BE2C (cell line): ENCODE measurements around the gene TMEM247.
"Not testable (repeated sequence)": the region's sequence is repeated elsewhere in the genome, so short reads cannot be mapped to it uniquely, and the experiment has no call there.

Experiments
- DNase-seq: peaks from one replicate; pipeline ENCODE4 v3.0.0-alpha.2; 2020
- H3K27me3 ChIP-seq: fragments of 250-450 bp; sonication (Bioruptor Pico); 2 replicates; pipeline ENCODE4 v1.5.1; 2020; ENCODE audit warnings: mild to moderate bottlenecking
- H3K36me3 ChIP-seq: fragments of 250-450 bp; sonication (Bioruptor Pico); 2 replicates; pipeline ENCODE4 v1.5.1; 2020; ENCODE audit warnings: mild to moderate bottlenecking
- H3K4me1 ChIP-seq: fragments of 250-450 bp; sonication (Bioruptor Pico); 2 replicates; pipeline ENCODE4 v1.5.1; 2020
- H3K4me3 ChIP-seq: 2 replicates; pipeline ENCODE4 v1.5.1; 2011; ENCODE audit warnings: low read depth, low read length
- H3K9me3 ChIP-seq: fragments of 250-450 bp; sonication (Bioruptor Pico); 2 replicates; pipeline ENCODE4 v1.5.1; 2020
- CTCF ChIP-seq: IDR thresholded peaks from 2 replicates; pipeline ENCODE4 v1.5.1; 2012; ENCODE audit warnings: mild to moderate bottlenecking, low read depth, low read length

The TMEM247 gene

GRCh38 chr2:46470114-46470628 is 9.2 kb upstream of the TMEM247 start:
- Histone ChIP-seq H3K4me3 (no peak overlapping the region), H3K36me3 (no peaks in the 10 kb centered on the region), H3K9me3 (no peaks in the 10 kb centered on the region), H3K4me1 (no peaks in the 10 kb centered on the region), H3K27me3 (no peaks in the 10 kb centered on the region)
- TF ChIP-seq CTCF, result no peak
- DNase-seq, result no peak

- no peak for TF ChIP-seq CTCF
- Histone ChIP-seq H3K9me3 (no peaks in the 10 kb centered on the region), H3K27me3 (no peaks in the 10 kb centered on the region), H3K4me3 (no peak overlapping the region), H3K4me1 (no peaks in the 10 kb centered on the region), H3K36me3 (no peaks in the 10 kb centered on the region)
- no peak for DNase-seq
Measured at GRCh38 chr2:46471019-46471583, 8.3 kb upstream of the TMEM247 start.

- no peak overlapping the region for H3K4me3 ChIP-seq
Measured at GRCh38 chr2:46471697-46472096, 7.7 kb upstream of the TMEM247 start.

GRCh38 chr2:46472165-46472564 is 7.2 kb upstream of the TMEM247 start:
- H3K4me1 ChIP-seq, H3K27me3 ChIP-seq, H3K9me3 ChIP-seq, H3K36me3 ChIP-seq, DNase-seq, H3K4me3 ChIP-seq: not testable (repeated sequence)

More at GRCh38 chr2:46471697-46472096, 7.7 kb upstream of the TMEM247 start:
- Histone ChIP-seq H3K4me1 (no peaks in the 10 kb centered on the region), H3K27me3 (no peaks in the 10 kb centered on the region), H3K36me3 (no peaks in the 10 kb centered on the region), H3K9me3 (no peaks in the 10 kb centered on the region)
- DNase-seq, result no peak
- TF ChIP-seq CTCF, result no peak

- H3K9me3 ChIP-seq, DNase-seq, H3K4me1 ChIP-seq, H3K36me3 ChIP-seq, H3K4me3 ChIP-seq, H3K27me3 ChIP-seq: not testable (repeated sequence)
Measured at GRCh38 chr2:46477462-46477861, 1.9 kb upstream of the TMEM247 start.

- no peak for TF ChIP-seq CTCF
- no peak for DNase-seq
- no peaks in the 10 kb centered on the region for H3K4me1 ChIP-seq
- H3K4me3 ChIP-seq, result no peak overlapping the region
- H3K9me3 ChIP-seq, result no peaks in the 10 kb centered on the region; the same call in 1 of the 2 replicates
- H3K27me3 ChIP-seq, result no peaks in the 10 kb centered on the region
- H3K36me3 ChIP-seq, result no peaks in the 10 kb centered on the region
Measured at GRCh38 chr2:46477925-46478324, 1.4 kb upstream of the TMEM247 start.

- peak; percentile 21 for DNase-seq
- Histone ChIP-seq H3K9me3 (no peaks in the 10 kb centered on the region; the same call in 1 of the 2 replicates), H3K27me3 (no peaks in the 10 kb centered on the region)
Measured at GRCh38 chr2:46480562-46480961, 1.2 kb downstream of the TMEM247 start.

More at GRCh38 chr2:46480562-46480961, 1.2 kb downstream of the TMEM247 start:
- Histone ChIP-seq H3K4me1 (no peaks in the 10 kb centered on the region), H3K36me3 (no peaks in the 10 kb centered on the region), H3K4me3 (no peak overlapping the region)
- no peak for TF ChIP-seq CTCF
